B cell (primary cell): ENCODE results near the gene SERINC5. TPM values are rescaled to one million over a fixed set of nuclear protein-coding genes. Genes with fewer than 3 reads are reported as not detected.
A peak's percentile ranks its signal among the peaks of the same experiment; 100 is the strongest.

Source experiments
- ATAC-seq: fragments of 200-7000 bp; cut with Tn5 transposase; one replicate; pipeline ENCODE4 v1.10.0; 2021; ENCODE audit warnings: low read depth, mild to moderate bottlenecking, moderate number of reproducible peaks, moderate library complexity
- CTCF ChIA-PET: fragments of 350-600 bp; sonication (Branson Sonifier 250); formaldehyde crosslinking; loops from one replicate; lab custom pipeline; 2021; ENCODE audit warnings: antibody characterized with exemption, inconsistent platforms; lab: Charles Lee
- POLR2A ChIA-PET: fragments of 350-600 bp; sonication (Branson Sonifier 250); formaldehyde crosslinking; loops from one replicate; lab custom pipeline; 2021; ENCODE audit warnings: antibody characterized with exemption; lab: Charles Lee
- DNase-seq: peaks from one replicate; pipeline ENCODE4 v3.0.0; 2013
- H2AFZ ChIP-seq: 2 replicates; pipeline ENCODE4 v1.6.1; 2012; ENCODE audit warnings: mild to moderate bottlenecking, low read depth, low read length; ENCODE audit not compliant: insufficient read depth, poor library complexity, severe bottlenecking
- H3K27ac ChIP-seq, 2 donors: 1 replicate in 1 of 2; 2 replicates in 1 of 2; pipeline ENCODE4 v1.5.1; 2012 to 2013; ENCODE audit warnings: low read length in 2 of 2, mild to moderate bottlenecking in 2 of 2, moderate library complexity in 1 of 2
- H3K27me3 ChIP-seq, 4 experiments: fragments of 200-600 bp in 1 of 4; sonication (generic) in 1 of 4; replicated peaks in 1 of 4; 1 replicate in 2 of 4; 2 replicates in 2 of 4; pipeline versions ENCODE4 v1.6.1 to v1.7.0; 2013 to 2016; ENCODE audit warnings: low read length in 3 of 4, mild to moderate bottlenecking in 2 of 4, mixed read lengths in 1 of 4, moderate library complexity in 1 of 4; ENCODE audit not compliant: insufficient read depth in 4 of 4, control insufficient read depth in 3 of 4; ENCODE audit errors: control extremely low read depth in 1 of 4
- H3K36me3 ChIP-seq, 2 experiments: replicated peaks in 1 of 2; 1 replicate in 1 of 2; 2 replicates in 1 of 2; pipeline versions ENCODE4 v1.6.1 to v1.7.1; 2013; ENCODE audit warnings: low read length in 1 of 2; ENCODE audit not compliant: insufficient read depth in 2 of 2, control insufficient read depth in 1 of 2; ENCODE audit errors: control extremely low read depth in 1 of 2, extremely low read depth in 1 of 2
- H3K4me1 ChIP-seq, 2 donors: fragments of 200-600 bp in 1 of 2; sonication (generic) in 1 of 2; 1 replicate in 1 of 2; 2 replicates in 1 of 2; pipeline versions ENCODE4 v1.5.1 to v1.6.1; 2013 to 2017; ENCODE audit warnings: low read length in 2 of 2; ENCODE audit not compliant: control insufficient read depth in 2 of 2, insufficient read depth in 2 of 2
- H3K4me2 ChIP-seq: replicated peaks from 2 replicates; pipeline ENCODE3; 2012; ENCODE audit warnings: mild to moderate bottlenecking, low read depth, low read length; ENCODE audit not compliant: poor library complexity, severe bottlenecking
- H3K4me3 ChIP-seq, 5 experiments: fragments of 200-600 bp in 1 of 5; sonication (generic) in 1 of 5; 1 replicate in 3 of 5; 2 replicates in 2 of 5; pipeline versions ENCODE4 v1.5.1 to v1.7.0; 2011 to 2016; ENCODE audit warnings: low read length in 4 of 5, mild to moderate bottlenecking in 4 of 5, low read depth in 2 of 5, control low read depth in 1 of 5, moderate library complexity in 1 of 5; ENCODE audit not compliant: insufficient read depth in 1 of 5; ENCODE audit errors: control extremely low read depth in 1 of 5, extremely low read depth in 1 of 5
- H3K79me2 ChIP-seq: fragments of 200-600 bp; sonication (generic); one replicate; pipeline ENCODE4 v1.6.0; 2016; ENCODE audit warnings: low read length; ENCODE audit not compliant: control insufficient read depth, insufficient read depth
- H3K9ac ChIP-seq: fragments of 200-600 bp; sonication (generic); 2 replicates; pipeline ENCODE4 v1.6.1; 2017; ENCODE audit warnings: mild to moderate bottlenecking, low read length, moderate library complexity
- H3K9me3 ChIP-seq, 3 donors: one replicate each; pipeline versions ENCODE4 v1.6.1 to v1.7.1; 2013; ENCODE audit warnings: low read length in 2 of 3; ENCODE audit not compliant: control insufficient read depth in 2 of 3, insufficient read depth in 1 of 3; ENCODE audit errors: control extremely low read depth in 1 of 3
- H4K20me1 ChIP-seq: 2 replicates; pipeline ENCODE4 v1.6.0; 2012; ENCODE audit warnings: mild to moderate bottlenecking, low read length; ENCODE audit not compliant: insufficient read depth, control insufficient read depth, poor library complexity, severe bottlenecking
- H3K27ac Mint-ChIP-seq: one replicate; pipeline ENCODE4 v1.8.0; 2021; ENCODE audit warnings: mixed read lengths
- H3K27me3 Mint-ChIP-seq: one replicate; pipeline ENCODE4 v1.8.0; 2021; ENCODE audit warnings: mixed read lengths
- H3K4me1 Mint-ChIP-seq: one replicate; pipeline ENCODE4 v1.8.0; 2021; ENCODE audit warnings: mixed read lengths
- H3K4me3 Mint-ChIP-seq: one replicate; pipeline ENCODE4 v1.8.0; 2021; ENCODE audit warnings: mixed read lengths
- H3K9me3 Mint-ChIP-seq: one replicate; pipeline ENCODE4 v1.8.0; 2022; ENCODE audit warnings: mixed read lengths; ENCODE audit not compliant: insufficient read depth
- CTCF ChIP-seq: fragments of 200-600 bp; IDR thresholded peaks from one replicate; pipeline ENCODE4 v1.8.0; 2022; ENCODE audit warnings: antibody characterized with exemption, mild to moderate bottlenecking
- EZH2 ChIP-seq: IDR thresholded peaks from 2 replicates; pipeline ENCODE4 v1.6.1; 2012; ENCODE audit warnings: borderline replicate concordance, low read depth, mild to moderate bottlenecking, moderate library complexity, low read length; ENCODE audit not compliant: insufficient read depth, poor library complexity, severe bottlenecking
- WGBS: methylation state at CpG from one replicate; pipeline ENCODE4 v1.1.5; 2013; ENCODE audit warnings: missing lambda C conversion rate; ENCODE audit not compliant: insufficient coverage; 5-methylcytosine and 5-hydroxymethylcytosine counted together
- intact Hi-C: fragments of 100-400 bp; cut with micrococcal nuclease; formaldehyde crosslinking; loops from one replicate; pipeline ENCODE4 v1.10.0; 2022
- polyA plus RNA-seq: library from polyadenylated mRNA; depleted of rRNA; stranded (reverse); fragments of >200 nt; gene quantifications from 2 replicates; pipeline ENCODE4 v1.2.3, GENCODE V29; 2012
- total RNA-seq, 2 donors: library from RNA; stranded (reverse); fragments of 120-200 nt in 1 of 2; gene quantifications; 1 replicate in 1 of 2; 2 replicates in 1 of 2; pipeline versions ENCODE4 v1.2.3 to v1.2.4, GENCODE V29; 2013 to 2022

The SERINC5 gene
- total and polyA plus RNA-seq, 2 donors (not counting 1 experiment from before 2014, with no cell fraction given), result 2.4 to 9.5 TPM

- H3K9me3 Mint-ChIP-seq, result peaks cover 3% of the 10 kb centered on the region
- ChIA-PET CTCF (interaction anchor here (0.7 kb wide), 1 partner anchor 148 kb away, joined by 4 read pairs; no protein-coding TSS in a partner anchor), POLR2A (no interaction called here)
- no peak overlapping the region for H3K27ac Mint-ChIP-seq
- WGBS, result 38% methylated on average over 3 of the region's 4 CpGs
- Histone ChIP-seq H3K9me3 (peaks cover 3 to 29% (median 14%) of the 10 kb centered on the region in 3 donors), H3K27me3 (no peaks in the 10 kb centered on the region), H3K79me2 (peaks cover 55% of the 10 kb centered on the region), H3K4me3 (no peak overlapping the region), H4K20me1 (peaks cover 6% of the 10 kb centered on the region), H2AFZ (no peak overlapping the region), H3K4me2 (peak overlapping the region; percentile 31), H3K36me3 (peaks cover 2 to 4% of the 10 kb centered on the region in 2 experiments), H3K27ac (no peak overlapping the region), H3K4me1 (peaks cover 25 to 27% of the 10 kb centered on the region in 2 donors), H3K9ac (no peak overlapping the region)
- peaks cover 25% of the 10 kb centered on the region for H3K4me1 Mint-ChIP-seq
- DNase-seq (no peak), ATAC-seq (no peak)
- intact Hi-C loops, result no loop called here
- peak overlapping the region; percentile 15 for H3K4me3 Mint-ChIP-seq
- TF ChIP-seq CTCF, result no peak
- no peak for TF ChIP-seq EZH2
- no peaks in the 10 kb centered on the region for H3K27me3 Mint-ChIP-seq
These were observed 16.0 kb downstream of the SERINC5 start for GRCh38 chr5:80239680-80240367.
